Subcutaneous abdominal adipose tissue (tissue), 5 donors: ENCODE results near the gene IST1.

Experiments
- H3K27ac ChIP-seq: one replicate; pipeline ENCODE4 v1.7.0; 2013; ENCODE audit warnings: low read depth, mild to moderate bottlenecking, inconsistent platforms, low read length, moderate library complexity
- H3K27me3 ChIP-seq, 5 donors: one replicate each; pipeline ENCODE4 v1.7.0; 2013; ENCODE audit warnings: low read length in 5 of 5, inconsistent platforms in 1 of 5; ENCODE audit not compliant: control insufficient read depth in 5 of 5, insufficient read depth in 4 of 5
- H3K36me3 ChIP-seq, 5 donors: one replicate each; pipeline ENCODE4 v1.7.0; 2013; ENCODE audit warnings: low read length in 5 of 5; ENCODE audit not compliant: control insufficient read depth in 5 of 5, insufficient read depth in 5 of 5
- H3K4me1 ChIP-seq, 5 donors: one replicate each; pipeline ENCODE4 v1.7.0; 2013; ENCODE audit warnings: low read length in 5 of 5, mild to moderate bottlenecking in 3 of 5, moderate library complexity in 1 of 5; ENCODE audit not compliant: control insufficient read depth in 5 of 5, insufficient read depth in 5 of 5
- H3K4me3 ChIP-seq, 5 donors: one replicate each; pipeline ENCODE4 v1.7.0; 2013; ENCODE audit warnings: low read length in 5 of 5, low read depth in 1 of 5
- H3K9ac ChIP-seq, 5 donors: one replicate each; pipeline ENCODE4 v1.7.0; 2013; ENCODE audit warnings: low read length in 5 of 5, mild to moderate bottlenecking in 4 of 5, moderate library complexity in 3 of 5
- H3K9me3 ChIP-seq, 5 donors: one replicate each; pipeline ENCODE4 v1.7.0; 2013; ENCODE audit warnings: low read length in 5 of 5; ENCODE audit not compliant: control insufficient read depth in 5 of 5
- donor health status: healthy.
- donor health status: healthy.
- donor health status: healthy.
- donor health status: healthy.
- donor health status: healthy.

The IST1 gene

GRCh38 chr16:71971571-71971970 is 76.2 kb downstream of the IST1 start:
- Histone ChIP-seq H3K27me3 (no peaks in the 10 kb centered on the region), H3K27ac (no peak overlapping the region), H3K4me3 (no peak overlapping the region), H3K9me3 (no peaks in the 10 kb centered on the region), H3K36me3 (no peaks in the 10 kb centered on the region), H3K4me1 (no peaks in the 10 kb centered on the region), H3K9ac (no peak overlapping the region)

- Histone ChIP-seq H3K9ac (no peak overlapping the region), H3K9me3 (no peaks in the 10 kb centered on the region), H3K27me3 (no peaks in the 10 kb centered on the region), H3K4me1 (no peaks in the 10 kb centered on the region), H3K4me3 (no peak overlapping the region), H3K36me3 (no peaks in the 10 kb centered on the region), H3K27ac (no peak overlapping the region)
Observed at GRCh38 chr16:71972356-71972755, 77.0 kb downstream of the IST1 start.

DNA sequence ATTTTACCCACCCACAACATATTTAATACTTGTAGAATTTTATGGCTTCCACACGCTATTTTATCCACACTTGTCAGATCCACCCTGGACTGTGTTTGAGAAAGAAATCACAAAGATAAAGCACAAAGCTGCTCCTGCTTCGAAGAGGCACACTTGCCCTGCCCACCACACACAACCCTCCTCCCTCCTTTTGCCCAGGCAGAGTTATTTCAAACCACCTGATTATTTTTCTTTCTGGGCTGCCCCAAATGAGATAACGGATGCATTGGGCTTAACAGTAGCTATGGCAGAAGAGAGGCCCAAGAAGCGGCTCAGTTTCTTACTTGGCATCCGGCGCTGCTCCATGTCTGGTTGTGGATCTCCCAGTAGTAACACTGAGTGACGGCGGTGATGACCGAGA is 77.7 kb downstream of the IST1 start:
- no peak overlapping the region for H3K27ac ChIP-seq

GRCh38 chr16:71974068-71974818 is 78.9 kb downstream of the IST1 start:
- no peaks in the 10 kb centered on the region for H3K4me1 ChIP-seq
- H3K36me3 ChIP-seq, result no peaks in the 10 kb centered on the region
- H3K27me3 ChIP-seq, result no peaks in the 10 kb centered on the region
- no peak overlapping the region for H3K27ac ChIP-seq
- no peak overlapping the region for H3K4me3 ChIP-seq
- no peaks in the 10 kb centered on the region for H3K9me3 ChIP-seq
- H3K9ac ChIP-seq, result no peak overlapping the region

More for the DNA sequence above, 77.7 kb downstream of the IST1 start:
- no peak overlapping the region for H3K9ac ChIP-seq
- no peaks in the 10 kb centered on the region for H3K36me3 ChIP-seq
- H3K9me3 ChIP-seq, result no peaks in the 10 kb centered on the region
- no peak overlapping the region for H3K4me3 ChIP-seq
- H3K4me1 ChIP-seq, result no peaks in the 10 kb centered on the region
- no peaks in the 10 kb centered on the region for H3K27me3 ChIP-seq
